Stimulated activated CD4-positive, alpha-beta T cell treated with anti-CD3 and anti-CD28 coated beads, TNF-alpha, amount 100 ng/mL, for 1 hour (primary cell): Measurements from ENCODE around the gene FGFR3.
A peak's percentile ranks its signal among the peaks of the same experiment; 100 is the strongest.

Experiments used
- DNase-seq, 3 donors: peaks; one replicate each; pipeline ENCODE4 v3.0.0-alpha.2; 2020; ENCODE audit warnings: low read depth in 3 of 3, low spot score in 1 of 3

FGFR3 gene

DNA sequence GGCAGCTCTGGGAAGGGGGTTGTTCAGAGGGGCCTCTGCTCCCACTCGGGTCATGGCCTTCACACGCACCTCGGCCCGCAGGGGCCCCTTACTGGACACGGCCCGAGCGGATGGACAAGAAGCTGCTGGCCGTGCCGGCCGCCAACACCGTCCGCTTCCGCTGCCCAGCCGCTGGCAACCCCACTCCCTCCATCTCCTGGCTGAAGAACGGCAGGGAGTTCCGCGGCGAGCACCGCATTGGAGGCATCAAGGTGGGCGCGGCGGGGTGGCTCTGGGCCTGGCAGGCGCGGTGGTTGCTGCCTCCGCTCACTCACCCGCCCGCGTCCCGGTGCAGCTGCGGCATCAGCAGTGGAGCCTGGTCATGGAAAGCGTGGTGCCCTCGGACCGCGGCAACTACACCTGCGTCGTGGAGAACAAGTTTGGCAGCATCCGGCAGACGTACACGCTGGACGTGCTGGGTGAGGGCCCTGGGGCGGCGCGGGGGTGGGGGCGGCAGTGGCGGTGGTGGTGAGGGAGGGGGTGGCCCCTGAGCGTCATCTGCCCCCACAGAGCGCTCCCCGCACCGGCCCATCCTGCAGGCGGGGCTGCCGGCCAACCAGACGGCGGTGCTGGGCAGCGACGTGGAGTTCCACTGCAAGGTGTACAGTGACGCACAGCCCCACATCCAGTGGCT, 8.3 kb downstream of the FGFR3 start:
- no peak for DNase-seq

DNA sequence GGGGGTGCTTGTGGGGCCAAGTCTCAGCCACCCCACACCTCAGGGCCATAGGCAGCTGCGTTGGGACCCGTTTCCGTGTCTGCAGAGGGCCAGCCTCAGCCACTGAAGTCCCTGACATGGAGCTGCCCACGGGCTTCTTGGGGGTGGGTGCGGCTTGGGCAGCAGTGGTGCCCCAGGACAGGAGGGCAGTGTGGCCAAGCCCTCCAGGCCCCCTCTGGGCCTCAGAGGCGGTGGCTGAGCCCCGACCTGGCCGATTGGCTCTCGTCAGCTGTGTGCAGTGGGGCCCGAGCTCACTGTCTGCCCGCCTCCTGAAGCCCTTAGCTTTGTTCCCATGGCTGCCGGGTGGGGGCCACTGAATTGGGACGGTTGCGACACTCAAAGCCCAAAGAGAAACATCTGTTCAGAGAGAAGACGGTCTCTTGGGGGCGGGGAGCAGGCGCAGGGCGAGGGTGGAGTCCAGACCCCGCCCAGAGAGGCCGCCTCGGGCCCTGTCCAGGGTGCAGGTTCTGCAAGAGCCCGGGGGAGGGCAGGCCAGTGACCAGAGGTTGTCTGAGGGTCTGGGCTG, 9.1 kb downstream of the FGFR3 start:
- no peak for DNase-seq

DNA sequence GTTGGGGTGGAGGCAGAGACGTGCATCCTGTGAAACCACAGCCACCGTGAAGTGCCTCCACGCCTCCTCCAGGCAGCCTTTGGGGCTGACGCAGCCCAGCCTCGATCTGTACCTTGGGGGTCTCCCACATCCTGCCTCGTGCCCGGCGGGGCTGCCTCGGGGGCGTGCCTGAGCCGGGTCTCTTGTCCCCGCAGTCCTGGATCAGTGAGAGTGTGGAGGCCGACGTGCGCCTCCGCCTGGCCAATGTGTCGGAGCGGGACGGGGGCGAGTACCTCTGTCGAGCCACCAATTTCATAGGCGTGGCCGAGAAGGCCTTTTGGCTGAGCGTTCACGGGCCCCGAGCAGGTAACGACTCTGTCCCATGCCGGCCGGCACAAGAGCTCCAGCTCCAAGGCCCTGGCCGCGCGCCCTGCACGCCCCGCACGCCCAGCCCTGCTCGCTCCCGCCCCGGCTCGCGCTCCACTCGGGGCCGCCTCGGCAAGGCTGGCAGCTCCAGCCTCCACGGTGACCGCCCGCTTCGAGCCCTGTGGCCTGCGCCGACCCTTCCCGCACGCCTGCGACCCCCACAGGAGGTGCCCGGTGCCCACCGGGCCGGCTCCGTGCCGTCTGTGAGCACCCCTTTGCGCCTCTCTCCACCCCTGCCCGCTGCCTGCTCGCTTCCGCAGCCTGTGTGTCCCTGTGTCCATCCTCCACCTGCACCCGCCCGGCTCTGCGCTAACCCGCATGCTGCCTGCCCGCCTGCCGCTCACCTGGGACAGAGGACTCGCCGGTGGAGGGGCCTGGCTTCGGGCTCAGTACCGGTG, 9.8 kb downstream of the FGFR3 start:
- no peak for DNase-seq

DNA sequence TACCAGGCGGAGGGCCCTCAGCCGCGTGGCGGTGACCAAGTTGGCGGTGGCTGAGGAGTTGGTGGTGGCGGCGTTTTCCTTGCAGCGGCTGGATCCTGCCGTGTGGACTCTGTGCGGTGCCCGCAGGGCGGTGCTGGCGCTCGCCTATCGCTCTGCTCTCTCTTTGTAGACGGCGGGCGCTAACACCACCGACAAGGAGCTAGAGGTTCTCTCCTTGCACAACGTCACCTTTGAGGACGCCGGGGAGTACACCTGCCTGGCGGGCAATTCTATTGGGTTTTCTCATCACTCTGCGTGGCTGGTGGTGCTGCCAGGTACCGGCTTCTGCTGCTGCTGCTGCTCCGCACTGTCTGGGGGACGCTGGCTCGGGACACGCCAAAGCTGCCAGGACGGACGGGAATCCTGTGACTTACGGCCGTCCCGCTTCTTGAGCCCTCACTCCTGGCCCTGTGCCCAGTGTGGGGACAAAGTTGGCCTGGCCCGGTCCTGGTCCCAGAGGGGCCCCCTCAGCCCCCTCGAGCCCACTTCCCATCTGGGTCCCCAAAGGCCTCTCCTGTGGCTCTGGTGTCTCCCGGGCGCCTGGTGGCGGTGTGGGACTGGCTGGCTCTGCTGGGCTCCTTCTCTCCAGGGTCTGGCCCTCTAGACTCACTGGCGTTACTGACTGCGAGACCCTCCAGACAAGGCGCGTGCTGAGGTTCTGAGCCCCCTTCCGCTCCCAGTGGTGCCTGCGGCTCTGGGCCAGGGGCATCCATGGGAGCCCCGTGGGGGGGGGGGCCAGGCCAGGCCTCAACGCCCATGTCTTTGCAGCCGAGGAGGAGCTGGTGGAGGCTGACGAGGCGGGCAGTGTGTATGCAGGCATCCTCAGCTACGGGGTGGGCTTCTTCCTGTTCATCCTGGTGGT, 10.7 kb downstream of the FGFR3 start:
- no peak for DNase-seq

DNA sequence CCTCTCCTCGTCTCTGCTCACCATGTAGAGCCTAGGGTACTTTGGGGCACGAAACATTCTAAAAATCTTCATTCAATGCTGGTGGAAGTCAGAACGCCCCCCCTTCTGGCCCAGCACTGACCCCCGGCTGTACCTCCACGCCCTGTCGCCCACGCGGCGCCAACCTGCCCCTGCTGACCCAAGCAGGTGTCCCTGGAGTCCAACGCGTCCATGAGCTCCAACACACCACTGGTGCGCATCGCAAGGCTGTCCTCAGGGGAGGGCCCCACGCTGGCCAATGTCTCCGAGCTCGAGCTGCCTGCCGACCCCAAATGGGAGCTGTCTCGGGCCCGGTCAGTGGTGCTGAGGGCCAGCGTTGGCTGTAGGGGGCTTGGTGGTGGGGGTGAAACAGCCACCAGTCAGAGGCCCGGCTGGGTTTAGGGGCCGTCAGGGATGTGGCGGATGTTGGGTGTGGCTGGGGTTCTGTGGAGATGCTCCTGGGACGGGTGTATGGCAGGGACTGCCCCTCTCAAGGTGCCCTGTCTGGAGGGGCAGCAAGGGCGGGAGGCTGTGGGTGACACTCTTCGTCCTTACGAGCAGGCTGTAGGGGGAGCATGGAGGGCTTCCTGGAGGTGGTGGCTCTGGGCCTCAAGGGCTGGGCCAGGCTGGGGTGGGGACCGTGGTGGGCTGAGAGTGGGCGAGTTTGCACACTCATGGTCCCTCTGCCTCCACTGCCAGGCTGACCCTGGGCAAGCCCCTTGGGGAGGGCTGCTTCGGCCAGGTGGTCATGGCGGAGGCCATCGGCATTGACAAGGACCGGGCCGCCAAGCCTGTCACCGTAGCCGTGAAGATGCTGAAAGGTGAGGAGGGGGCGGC, 11.8 kb downstream of the FGFR3 start:
- no peak for DNase-seq

DNA sequence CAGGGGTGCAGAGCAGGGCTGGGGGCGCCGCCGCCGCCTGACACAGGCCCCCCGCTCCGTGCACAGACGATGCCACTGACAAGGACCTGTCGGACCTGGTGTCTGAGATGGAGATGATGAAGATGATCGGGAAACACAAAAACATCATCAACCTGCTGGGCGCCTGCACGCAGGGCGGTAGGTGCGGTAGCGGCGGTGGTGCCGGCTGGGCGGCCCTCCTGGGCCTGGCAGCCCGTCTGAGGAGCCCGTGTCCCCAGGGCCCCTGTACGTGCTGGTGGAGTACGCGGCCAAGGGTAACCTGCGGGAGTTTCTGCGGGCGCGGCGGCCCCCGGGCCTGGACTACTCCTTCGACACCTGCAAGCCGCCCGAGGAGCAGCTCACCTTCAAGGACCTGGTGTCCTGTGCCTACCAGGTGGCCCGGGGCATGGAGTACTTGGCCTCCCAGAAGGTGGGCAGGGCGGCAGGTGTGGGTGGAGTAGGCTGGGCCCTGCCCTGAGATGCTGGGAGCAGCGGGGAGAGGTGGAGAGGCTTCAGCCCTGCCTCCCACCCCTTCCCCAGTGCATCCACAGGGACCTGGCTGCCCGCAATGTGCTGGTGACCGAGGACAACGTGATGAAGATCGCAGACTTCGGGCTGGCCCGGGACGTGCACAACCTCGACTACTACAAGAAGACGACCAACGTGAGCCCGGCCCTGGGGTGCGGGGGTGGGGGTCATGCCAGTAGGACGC, 12.6 kb downstream of the FGFR3 start:
- no peak for DNase-seq

DNA sequence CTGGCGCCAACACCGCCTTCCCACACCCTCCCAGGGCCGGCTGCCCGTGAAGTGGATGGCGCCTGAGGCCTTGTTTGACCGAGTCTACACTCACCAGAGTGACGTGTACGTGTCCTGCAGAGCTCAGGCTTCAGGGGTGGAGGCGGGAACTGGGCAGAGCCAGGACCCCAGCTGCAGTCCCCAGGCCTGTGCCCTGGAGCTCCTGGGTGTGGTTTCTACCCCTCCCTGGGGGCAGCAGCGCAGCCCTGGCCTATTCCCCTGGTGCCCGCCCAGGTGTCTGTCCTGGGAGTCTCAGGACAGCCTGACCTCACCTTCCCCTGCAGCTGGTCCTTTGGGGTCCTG, 13.1 kb downstream of the FGFR3 start:
- no peak for DNase-seq

DNA sequence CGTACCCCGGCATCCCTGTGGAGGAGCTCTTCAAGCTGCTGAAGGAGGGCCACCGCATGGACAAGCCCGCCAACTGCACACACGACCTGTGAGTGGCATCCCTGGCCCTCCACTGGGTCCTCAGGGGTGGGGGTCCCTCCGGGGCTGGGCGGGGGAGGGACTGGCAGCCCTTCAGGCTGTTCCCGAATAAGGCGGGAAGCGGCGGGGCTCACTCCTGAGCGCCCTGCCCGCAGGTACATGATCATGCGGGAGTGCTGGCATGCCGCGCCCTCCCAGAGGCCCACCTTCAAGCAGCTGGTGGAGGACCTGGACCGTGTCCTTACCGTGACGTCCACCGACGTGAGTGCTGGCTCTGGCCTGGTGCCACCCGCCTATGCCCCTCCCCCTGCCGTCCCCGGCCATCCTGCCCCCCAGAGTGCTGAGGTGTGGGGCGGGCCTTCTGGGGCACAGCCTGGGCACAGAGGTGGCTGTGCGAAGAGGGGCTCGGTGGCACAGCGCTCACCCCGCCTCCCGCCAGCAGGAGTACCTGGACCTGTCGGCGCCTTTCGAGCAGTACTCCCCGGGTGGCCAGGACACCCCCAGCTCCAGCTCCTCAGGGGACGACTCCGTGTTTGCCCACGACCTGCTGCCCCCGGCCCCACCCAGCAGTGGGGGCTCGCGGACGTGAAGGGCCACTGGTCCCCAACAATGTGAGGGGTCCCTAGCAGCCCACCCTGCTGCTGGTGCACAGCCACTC, 13.7 kb downstream of the FGFR3 start:
- DNase-seq: no peak

DNA sequence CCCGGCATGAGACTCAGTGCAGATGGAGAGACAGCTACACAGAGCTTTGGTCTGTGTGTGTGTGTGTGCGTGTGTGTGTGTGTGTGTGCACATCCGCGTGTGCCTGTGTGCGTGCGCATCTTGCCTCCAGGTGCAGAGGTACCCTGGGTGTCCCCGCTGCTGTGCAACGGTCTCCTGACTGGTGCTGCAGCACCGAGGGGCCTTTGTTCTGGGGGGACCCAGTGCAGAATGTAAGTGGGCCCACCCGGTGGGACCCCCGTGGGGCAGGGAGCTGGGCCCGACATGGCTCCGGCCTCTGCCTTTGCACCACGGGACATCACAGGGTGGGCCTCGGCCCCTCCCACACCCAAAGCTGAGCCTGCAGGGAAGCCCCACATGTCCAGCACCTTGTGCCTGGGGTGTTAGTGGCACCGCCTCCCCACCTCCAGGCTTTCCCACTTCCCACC, 14.3 kb downstream of the FGFR3 start:
- DNase-seq: no peak

DNA sequence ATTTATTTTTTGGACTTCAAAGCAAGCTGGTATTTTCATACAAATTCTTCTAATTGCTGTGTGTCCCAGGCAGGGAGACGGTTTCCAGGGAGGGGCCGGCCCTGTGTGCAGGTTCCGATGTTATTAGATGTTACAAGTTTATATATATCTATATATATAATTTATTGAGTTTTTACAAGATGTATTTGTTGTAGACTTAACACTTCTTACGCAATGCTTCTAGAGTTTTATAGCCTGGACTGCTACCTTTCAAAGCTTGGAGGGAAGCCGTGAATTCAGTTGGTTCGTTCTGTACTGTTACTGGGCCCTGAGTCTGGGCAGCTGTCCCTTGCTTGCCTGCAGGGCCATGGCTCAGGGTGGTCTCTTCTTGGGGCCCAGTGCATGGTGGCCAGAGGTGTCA, 15.3 kb downstream of the FGFR3 start:
- no peak for DNase-seq

DNA sequence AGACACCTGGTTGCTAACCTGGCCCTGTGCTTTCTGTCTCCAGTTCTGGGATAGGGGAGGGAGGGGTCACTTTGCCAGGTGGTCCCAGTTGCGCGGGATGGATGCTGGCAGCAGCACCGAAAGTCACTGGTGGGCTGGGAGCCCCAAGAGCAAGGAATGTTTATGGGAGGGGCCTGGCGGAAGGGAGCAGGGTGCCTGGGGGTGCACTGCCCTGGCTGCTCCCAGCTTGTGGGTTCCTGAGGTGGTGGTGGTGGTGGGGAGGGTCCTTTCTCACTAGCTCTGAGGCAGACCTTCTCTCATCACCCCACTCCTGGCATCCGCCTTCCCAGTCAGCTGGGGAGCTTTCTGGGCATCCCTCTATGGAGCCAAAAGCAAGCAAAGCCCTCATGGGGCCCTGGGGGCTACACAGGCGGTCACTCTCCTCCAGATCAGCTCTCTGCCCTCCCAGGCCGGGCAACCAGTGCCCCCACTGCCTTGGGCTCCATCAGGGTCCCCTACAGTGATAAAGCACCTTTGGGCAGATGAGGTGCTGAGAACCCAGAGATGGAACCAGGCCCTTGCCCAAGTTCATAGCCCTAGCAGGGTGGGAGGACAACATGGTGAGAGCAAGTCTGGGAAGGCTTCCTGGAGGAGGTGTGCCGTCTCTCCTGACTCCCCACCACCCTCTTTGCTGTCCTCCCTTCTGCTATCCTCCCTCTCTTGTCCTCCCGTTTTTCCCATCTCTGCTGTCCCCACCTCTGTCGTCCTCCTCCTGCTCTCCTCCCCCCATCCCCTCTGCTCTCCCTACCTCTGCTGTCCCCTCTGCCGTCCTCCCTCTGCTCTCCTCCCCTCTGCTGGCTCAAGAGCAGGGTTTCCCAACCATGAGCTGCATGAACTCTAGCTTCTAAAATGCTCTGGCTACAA, 16.0 kb downstream of the FGFR3 start:
- no peak for DNase-seq

DNA sequence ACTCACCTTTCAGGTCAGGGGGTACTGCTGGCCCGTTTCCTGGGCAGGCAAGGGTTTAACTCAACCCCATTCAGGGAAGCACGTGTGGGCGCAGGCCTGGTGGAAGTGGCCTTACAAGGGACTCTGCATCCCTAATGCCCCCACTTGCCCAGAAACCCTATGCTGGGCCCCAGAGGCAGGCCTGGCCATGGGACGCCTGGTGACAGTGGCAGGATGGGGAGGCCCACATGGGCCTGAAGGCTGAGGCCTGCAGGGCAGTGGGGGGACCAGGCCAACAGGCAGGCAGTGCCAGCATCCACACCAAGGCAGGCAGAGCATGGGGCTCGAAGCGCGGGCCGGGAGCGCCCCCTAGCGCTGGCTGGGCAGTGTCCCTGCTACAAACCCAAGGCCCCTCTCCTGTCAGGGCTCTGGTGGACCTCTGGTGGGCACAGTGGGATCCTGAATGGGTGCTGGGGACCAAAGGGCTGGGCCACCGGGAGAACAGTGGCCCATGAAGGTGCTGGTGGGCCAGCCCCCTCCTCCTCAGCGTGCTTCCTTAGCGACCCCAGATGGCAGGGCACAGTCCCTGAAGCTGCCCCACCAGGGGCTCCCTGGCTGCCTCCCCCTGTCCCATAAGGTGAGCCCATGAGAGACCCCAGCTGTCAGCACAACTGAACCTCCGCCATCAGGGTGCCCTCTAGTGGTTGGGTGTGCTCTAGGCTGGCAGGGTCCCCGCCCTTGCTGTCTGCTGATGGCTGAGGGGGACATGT, 16.8 kb downstream of the FGFR3 start:
- DNase-seq: peak; percentile 12 to 53 (median 25)

DNA sequence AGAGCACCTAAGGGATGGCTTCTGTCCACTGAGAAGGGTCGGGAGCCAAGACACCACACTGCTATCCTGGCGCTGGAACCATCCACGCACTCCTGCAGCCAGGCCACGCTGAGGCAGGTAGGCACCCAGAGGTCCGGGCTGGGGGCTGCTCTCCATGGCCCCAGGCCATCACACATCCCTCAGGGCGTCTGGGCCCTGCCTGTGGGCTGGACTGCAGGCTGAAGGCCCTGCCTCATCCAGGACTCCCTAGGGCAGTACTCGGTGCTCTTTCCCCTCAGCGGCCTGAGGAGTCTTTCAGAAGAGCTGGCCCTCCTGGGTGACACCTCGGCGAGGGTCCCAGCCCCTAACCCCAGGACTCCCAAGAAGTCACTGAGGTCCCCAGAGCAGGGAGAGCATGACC, 17.7 kb downstream of the FGFR3 start:
- DNase-seq: no peak

DNA sequence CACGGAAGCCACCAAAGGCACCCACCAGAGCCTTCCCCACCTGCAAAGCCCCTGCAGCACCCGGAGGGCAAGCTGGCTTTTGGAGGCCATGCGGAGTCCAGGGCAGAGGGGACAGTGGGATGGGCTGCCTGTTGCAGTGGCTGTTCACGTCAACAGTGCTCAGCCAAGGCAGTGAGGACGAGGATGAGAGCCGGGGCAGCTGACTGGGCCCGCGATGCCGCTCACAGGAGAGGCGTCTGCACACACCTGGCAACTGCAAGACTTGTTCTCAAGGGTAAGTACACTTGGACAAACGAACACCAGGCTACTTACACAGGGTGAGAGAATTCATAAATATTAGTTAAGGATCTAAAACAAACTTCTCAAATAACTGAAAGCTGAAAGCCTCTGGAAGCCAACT, 19.6 kb downstream of the FGFR3 start:
- no peak for DNase-seq

DNA sequence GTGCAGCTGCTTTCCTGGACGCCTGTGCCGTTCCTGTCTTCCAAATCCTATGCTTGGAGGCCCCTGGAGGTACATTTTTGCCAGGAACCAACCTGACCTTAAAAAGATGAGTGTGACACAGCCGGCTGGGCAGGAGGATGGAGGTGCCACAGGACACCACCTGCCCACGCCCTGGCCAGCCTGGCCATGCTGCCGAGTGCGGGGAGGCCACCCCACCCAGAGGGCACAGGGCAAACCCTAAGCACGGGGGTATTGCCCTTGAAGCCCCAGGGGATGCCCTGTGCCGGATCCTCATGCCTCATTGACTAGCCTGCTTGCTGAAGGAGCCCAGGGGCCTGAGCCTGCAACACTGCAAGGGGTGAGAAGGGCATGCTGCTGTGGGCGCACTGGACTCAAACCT, 20.1 kb downstream of the FGFR3 start:
- DNase-seq: no peak

DNA sequence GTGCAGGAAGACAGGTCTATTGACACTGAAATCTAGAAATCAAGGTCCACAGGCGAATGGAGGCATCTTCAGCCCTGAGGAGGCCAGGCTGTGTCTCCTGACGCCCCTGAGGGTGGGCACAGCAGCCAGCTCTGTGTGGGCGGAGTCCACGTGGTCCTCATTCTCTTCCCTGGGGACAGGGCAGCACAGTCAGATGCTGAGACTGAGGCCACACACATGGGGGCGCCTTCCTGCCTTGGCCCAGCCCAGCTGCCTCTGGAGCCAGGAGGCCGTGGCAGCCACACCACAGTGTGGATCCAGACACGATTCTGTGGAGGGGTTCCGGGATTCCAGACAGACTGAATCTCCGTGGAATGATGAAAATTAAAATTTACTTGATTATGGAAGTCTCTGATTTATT, 20.8 kb downstream of the FGFR3 start:
- no peak for DNase-seq

DNA sequence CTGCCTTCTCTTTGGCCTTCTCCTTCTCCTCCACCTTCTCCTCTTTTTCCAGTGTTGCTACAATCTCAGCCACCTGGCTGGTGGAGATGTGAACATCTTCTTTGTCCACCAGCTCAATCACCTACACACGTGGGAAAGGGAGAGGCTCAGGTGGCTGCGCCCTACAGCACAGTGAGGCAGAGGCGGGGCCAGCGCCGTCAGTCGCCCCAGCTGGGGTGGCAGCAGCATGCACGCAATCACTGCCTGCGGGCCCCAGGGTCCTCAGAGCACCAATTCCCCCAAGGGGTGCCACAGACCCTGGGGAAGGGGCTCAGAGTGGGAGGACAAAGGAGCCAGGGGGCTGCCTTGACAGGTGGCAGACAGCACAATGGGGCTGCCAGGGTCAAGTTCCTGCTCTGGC, 21.4 kb downstream of the FGFR3 start:
- DNase-seq: no peak
